ENCODE measurements around the gene AP1M1.

Gene AP1M1

DNA sequence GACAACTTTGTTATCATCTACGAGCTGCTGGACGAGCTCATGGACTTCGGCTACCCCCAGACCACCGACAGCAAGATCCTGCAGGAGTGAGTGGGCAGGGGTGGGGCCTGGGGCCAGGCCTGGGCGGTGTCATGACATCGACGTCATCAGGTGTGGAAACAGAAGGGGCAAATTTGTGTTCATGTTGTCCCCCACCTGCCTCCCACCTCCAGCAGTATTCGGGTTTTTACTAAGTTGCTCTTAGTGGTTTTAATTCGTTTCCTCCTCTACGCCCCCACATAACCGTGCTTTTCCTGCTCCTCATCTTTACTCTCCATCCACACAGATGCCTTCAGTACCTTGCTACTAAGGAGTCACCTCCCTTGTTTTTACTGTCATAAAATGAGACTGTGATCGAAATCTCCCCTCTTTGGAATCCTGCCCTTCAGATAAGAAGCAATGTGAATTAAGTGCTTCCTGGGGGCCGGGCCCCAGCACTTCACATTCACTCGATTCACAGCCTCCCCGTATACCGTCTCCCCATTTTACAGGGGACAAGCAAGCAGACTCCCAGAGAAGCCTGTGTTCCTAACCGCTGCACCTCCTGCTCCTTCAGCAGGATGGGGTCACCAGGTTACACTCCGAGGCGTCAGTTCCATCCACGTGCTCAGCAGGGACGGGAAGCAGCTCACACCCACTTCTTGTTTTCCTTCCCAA, 10.5 kb downstream of the AP1M1 start:
- H3K9me3 Mint-ChIP-seq = peaks cover 4% of the 10 kb centered on the region
- TF ChIP-seq, protein P1, sequence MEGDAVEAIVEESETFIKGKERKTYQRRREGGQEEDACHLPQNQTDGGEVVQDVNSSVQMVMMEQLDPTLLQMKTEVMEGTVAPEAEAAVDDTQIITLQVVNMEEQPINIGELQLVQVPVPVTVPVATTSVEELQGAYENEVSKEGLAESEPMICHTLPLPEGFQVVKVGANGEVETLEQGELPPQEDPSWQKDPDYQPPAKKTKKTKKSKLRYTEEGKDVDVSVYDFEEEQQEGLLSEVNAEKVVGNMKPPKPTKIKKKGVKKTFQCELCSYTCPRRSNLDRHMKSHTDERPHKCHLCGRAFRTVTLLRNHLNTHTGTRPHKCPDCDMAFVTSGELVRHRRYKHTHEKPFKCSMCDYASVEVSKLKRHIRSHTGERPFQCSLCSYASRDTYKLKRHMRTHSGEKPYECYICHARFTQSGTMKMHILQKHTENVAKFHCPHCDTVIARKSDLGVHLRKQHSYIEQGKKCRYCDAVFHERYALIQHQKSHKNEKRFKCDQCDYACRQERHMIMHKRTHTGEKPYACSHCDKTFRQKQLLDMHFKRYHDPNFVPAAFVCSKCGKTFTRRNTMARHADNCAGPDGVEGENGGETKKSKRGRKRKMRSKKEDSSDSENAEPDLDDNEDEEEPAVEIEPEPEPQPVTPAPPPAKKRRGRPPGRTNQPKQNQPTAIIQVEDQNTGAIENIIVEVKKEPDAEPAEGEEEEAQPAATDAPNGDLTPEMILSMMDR (IDR thresholded peaks at IDR 0.05; ENCODE audit: unreplicated experiment in 3 of 3) = no peak
- no peak overlapping the region for H3K4me3 Mint-ChIP-seq
- H3K4me1 Mint-ChIP-seq = peaks cover 6% of the 10 kb centered on the region
- peaks cover 58% of the 10 kb centered on the region for H3K36me3 Mint-ChIP-seq (ENCODE audit: low read depth)
- no peaks in the 10 kb centered on the region for H3K27me3 Mint-ChIP-seq (ENCODE audit: low read depth)
- H3K27ac Mint-ChIP-seq = no peak overlapping the region

GRCh38 chr19:16208847-16209665, 11.3 kb downstream of the AP1M1 start:
- H3K4me1 Mint-ChIP-seq = peaks cover 6% of the 10 kb centered on the region
- peaks cover 4% of the 10 kb centered on the region for H3K9me3 Mint-ChIP-seq
- H3K36me3 Mint-ChIP-seq (ENCODE audit: low read depth) = peaks cover 61% of the 10 kb centered on the region
- no peak overlapping the region for H3K27ac Mint-ChIP-seq
- TF ChIP-seq, protein P1 (IDR thresholded peaks at IDR 0.05; ENCODE audit: unreplicated experiment in 3 of 3) = no peak
- H3K27me3 Mint-ChIP-seq (ENCODE audit: low read depth) = no peaks in the 10 kb centered on the region
- no peak overlapping the region for H3K4me3 Mint-ChIP-seq

- TF ChIP-seq, protein P1 (IDR thresholded peaks at IDR 0.05; ENCODE audit: unreplicated experiment in 3 of 3) = no peak
- Mint-ChIP-seq H3K9me3 (peaks cover 4% of the 10 kb centered on the region), H3K27ac (no peak overlapping the region), H3K27me3 (ENCODE audit: low read depth) (no peaks in the 10 kb centered on the region), H3K4me1 (peaks cover 6% of the 10 kb centered on the region), H3K36me3 (ENCODE audit: low read depth) (peaks cover 61% of the 10 kb centered on the region), H3K4me3 (no peak overlapping the region)
Measured at GRCh38 chr19:16210168-16210567, 12.5 kb downstream of the AP1M1 start.

- peaks cover 6% of the 10 kb centered on the region for H3K4me1 Mint-ChIP-seq
- H3K27me3 Mint-ChIP-seq (ENCODE audit: low read depth) = no peaks in the 10 kb centered on the region
- H3K36me3 Mint-ChIP-seq (ENCODE audit: low read depth) = peaks cover 82% of the 10 kb centered on the region
- no peak overlapping the region for H3K27ac Mint-ChIP-seq
- no peak overlapping the region for H3K4me3 Mint-ChIP-seq
- TF ChIP-seq, protein P1 (IDR thresholded peaks at IDR 0.05; ENCODE audit: unreplicated experiment in 3 of 3) = no peak
- H3K9me3 Mint-ChIP-seq = peaks cover 4% of the 10 kb centered on the region
Measured at GRCh38 chr19:16213076-16213475, 15.4 kb downstream of the AP1M1 start.

GRCh38 chr19:16216744-16217670, 19.3 kb downstream of the AP1M1 start:
- no peaks in the 10 kb centered on the region for H3K27me3 Mint-ChIP-seq (ENCODE audit: low read depth)
- no peak overlapping the region for H3K27ac Mint-ChIP-seq
- peaks cover 84% of the 10 kb centered on the region for H3K36me3 Mint-ChIP-seq (ENCODE audit: low read depth)
- H3K4me3 Mint-ChIP-seq = no peak overlapping the region
- H3K9me3 Mint-ChIP-seq = peaks cover 21% of the 10 kb centered on the region
- TF ChIP-seq, protein P1 (IDR thresholded peaks at IDR 0.05; ENCODE audit: unreplicated experiment in 3 of 3) = no peak
- no peaks in the 10 kb centered on the region for H3K4me1 Mint-ChIP-seq

All from nephron (organoid).